DOHH2 (cell line): ENCODE measurements around the gene OLFM3.

ENCODE experiments used
- H3F3A ChIP-seq: fragments of 200-600 bp; sonication (generic), shearing (Covaris generic); 2 replicates; pipeline ENCODE4 v1.6.0; 2016; ENCODE audit warnings: antibody characterized with exemption, mild to moderate bottlenecking; ENCODE audit not compliant: control insufficient read depth, insufficient read depth
- H3K27ac ChIP-seq: fragments of 200-600 bp; sonication (generic); 2 replicates; pipeline ENCODE4 v1.5.1; 2014; ENCODE audit warnings: low read depth, mild to moderate bottlenecking, low read length, moderate library complexity
- H3K27me3 ChIP-seq: fragments of 200-600 bp; sonication (generic); 2 replicates; pipeline ENCODE4 v1.6.1; 2014; ENCODE audit warnings: mild to moderate bottlenecking, low read length, mixed read lengths; ENCODE audit not compliant: control insufficient read depth
- H3K36me3 ChIP-seq: fragments of 200-600 bp; sonication (generic); 2 replicates; pipeline ENCODE4 v1.6.1; 2014; ENCODE audit warnings: mild to moderate bottlenecking, low read length, moderate library complexity, mixed read lengths; ENCODE audit not compliant: control insufficient read depth
- H3K4me1 ChIP-seq: fragments of 200-600 bp; sonication (generic); 2 replicates; pipeline ENCODE4 v1.6.1; 2014; ENCODE audit warnings: mild to moderate bottlenecking, low read length, mixed read lengths; ENCODE audit not compliant: control insufficient read depth
- H3K4me2 ChIP-seq: fragments of 200-600 bp; sonication (generic); 2 replicates; pipeline ENCODE4 v1.6.0; 2014; ENCODE audit warnings: mild to moderate bottlenecking, low read length, moderate library complexity
- H3K4me3 ChIP-seq: fragments of 200-600 bp; sonication (generic); 2 replicates; pipeline ENCODE4 v1.5.1; 2014; ENCODE audit warnings: mild to moderate bottlenecking, low read length, mixed read lengths
- H3K79me2 ChIP-seq: fragments of 200-600 bp; sonication (generic); 2 replicates; pipeline ENCODE4 v1.6.1; 2014; ENCODE audit warnings: mild to moderate bottlenecking, low read length, mixed read lengths; ENCODE audit not compliant: control insufficient read depth
- H3K9me2 ChIP-seq: fragments of 200-600 bp; sonication (generic); replicated peaks from 2 replicates; pipeline ENCODE4 v1.6.1; 2014; ENCODE audit warnings: mild to moderate bottlenecking, low read length, mixed read lengths; ENCODE audit not compliant: control insufficient read depth
- H3K9me3 ChIP-seq: fragments of 200-600 bp; sonication (generic); 2 replicates; pipeline ENCODE4 v1.6.1; 2014; ENCODE audit warnings: antibody characterized with exemption, low read length, mixed read lengths; ENCODE audit not compliant: control insufficient read depth, insufficient read depth
- H4K20me1 ChIP-seq: fragments of 200-600 bp; sonication (generic); 2 replicates; pipeline ENCODE4 v1.6.0; 2014; ENCODE audit warnings: low read depth, mild to moderate bottlenecking, antibody characterized with exemption, low read length, moderate library complexity; ENCODE audit not compliant: control insufficient read depth, insufficient read depth
- EZH2phosphoT487 ChIP-seq: fragments of 200-600 bp; sonication (generic); IDR thresholded peaks from 2 replicates; pipeline ENCODE4 v1.6.1; 2017; ENCODE audit warnings: borderline replicate concordance, mild to moderate bottlenecking, antibody characterized with exemption, low read length, moderate library complexity, mixed read lengths
- TF ChIP-seq, protein P1 (sequence below): fragments of 200-600 bp; sonication (generic); IDR thresholded peaks from one replicate; pipeline ENCODE4 v1.5.1; 2014; ENCODE audit warnings: antibody characterized with exemption, mild to moderate bottlenecking, low read depth, low read length; ENCODE audit not compliant: poor library complexity, severe bottlenecking

Gene OLFM3

DNA sequence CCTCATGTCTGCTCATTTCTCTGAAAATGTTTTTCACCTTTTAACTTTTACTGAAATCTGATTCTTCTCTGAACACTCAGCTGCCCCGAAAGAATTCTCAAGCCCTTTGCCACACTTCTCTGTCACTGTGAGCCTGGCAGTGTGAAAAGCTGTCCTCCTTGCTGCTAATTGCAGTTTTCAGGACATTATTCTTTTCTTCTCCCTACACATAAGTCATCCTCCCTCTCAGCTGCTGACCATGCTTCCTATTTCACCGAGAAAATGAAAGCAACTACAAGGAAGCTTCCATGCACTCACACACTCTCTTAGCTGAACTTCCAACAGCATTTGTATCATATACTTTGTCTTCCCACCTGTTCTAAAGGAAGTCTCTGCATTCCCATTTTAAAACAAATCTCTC is 15.8 kb downstream of the OLFM3 start:
- H4K20me1 ChIP-seq, result no peaks in the 10 kb centered on the region
- H3K79me2 ChIP-seq, result no peaks in the 10 kb centered on the region
- no peaks in the 10 kb centered on the region for H3K4me1 ChIP-seq
- no peak overlapping the region for H3K4me2 ChIP-seq
- H3K36me3 ChIP-seq, result no peaks in the 10 kb centered on the region
- no peaks in the 10 kb centered on the region for H3K9me3 ChIP-seq
- TF ChIP-seq, protein P1, sequence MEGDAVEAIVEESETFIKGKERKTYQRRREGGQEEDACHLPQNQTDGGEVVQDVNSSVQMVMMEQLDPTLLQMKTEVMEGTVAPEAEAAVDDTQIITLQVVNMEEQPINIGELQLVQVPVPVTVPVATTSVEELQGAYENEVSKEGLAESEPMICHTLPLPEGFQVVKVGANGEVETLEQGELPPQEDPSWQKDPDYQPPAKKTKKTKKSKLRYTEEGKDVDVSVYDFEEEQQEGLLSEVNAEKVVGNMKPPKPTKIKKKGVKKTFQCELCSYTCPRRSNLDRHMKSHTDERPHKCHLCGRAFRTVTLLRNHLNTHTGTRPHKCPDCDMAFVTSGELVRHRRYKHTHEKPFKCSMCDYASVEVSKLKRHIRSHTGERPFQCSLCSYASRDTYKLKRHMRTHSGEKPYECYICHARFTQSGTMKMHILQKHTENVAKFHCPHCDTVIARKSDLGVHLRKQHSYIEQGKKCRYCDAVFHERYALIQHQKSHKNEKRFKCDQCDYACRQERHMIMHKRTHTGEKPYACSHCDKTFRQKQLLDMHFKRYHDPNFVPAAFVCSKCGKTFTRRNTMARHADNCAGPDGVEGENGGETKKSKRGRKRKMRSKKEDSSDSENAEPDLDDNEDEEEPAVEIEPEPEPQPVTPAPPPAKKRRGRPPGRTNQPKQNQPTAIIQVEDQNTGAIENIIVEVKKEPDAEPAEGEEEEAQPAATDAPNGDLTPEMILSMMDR, result no peak
- no peak for TF ChIP-seq EZH2phosphoT487
- no peak overlapping the region for H3K4me3 ChIP-seq
- H3K27ac ChIP-seq, result no peak overlapping the region
- H3K9me2 ChIP-seq, result no peaks in the 10 kb centered on the region
- H3F3A ChIP-seq, result no peaks in the 10 kb centered on the region
- H3K27me3 ChIP-seq, result no peaks in the 10 kb centered on the region

DNA sequence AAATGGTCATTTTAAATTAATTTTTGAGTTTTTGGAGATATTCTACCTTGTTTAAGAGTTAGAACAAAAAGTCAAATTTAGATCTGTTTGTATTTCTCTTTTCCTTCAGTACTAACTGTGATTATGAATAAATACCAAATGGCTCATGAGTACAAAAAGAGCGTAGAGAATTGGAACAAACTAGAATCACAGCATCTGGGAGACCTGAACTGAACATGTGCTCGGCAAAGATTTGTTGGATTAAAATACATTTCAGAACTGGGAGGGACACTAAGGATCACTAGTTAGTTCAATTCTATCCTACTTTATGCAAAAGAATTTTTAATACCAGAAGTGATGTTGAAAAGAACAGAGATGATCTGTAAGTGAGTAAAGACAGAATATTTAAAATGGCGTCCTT is 19.5 kb downstream of the OLFM3 start:
- Histone ChIP-seq H3K4me3 (no peak overlapping the region), H3K4me2 (no peak overlapping the region), H3K4me1 (no peaks in the 10 kb centered on the region), H3K79me2 (no peaks in the 10 kb centered on the region), H4K20me1 (no peaks in the 10 kb centered on the region), H3K36me3 (no peaks in the 10 kb centered on the region), H3K9me3 (no peaks in the 10 kb centered on the region), H3K27ac (no peak overlapping the region), H3K27me3 (no peaks in the 10 kb centered on the region), H3F3A (no peaks in the 10 kb centered on the region), H3K9me2 (no peaks in the 10 kb centered on the region)
- TF ChIP-seq, protein P1, result no peak
- TF ChIP-seq EZH2phosphoT487, result no peak

DNA sequence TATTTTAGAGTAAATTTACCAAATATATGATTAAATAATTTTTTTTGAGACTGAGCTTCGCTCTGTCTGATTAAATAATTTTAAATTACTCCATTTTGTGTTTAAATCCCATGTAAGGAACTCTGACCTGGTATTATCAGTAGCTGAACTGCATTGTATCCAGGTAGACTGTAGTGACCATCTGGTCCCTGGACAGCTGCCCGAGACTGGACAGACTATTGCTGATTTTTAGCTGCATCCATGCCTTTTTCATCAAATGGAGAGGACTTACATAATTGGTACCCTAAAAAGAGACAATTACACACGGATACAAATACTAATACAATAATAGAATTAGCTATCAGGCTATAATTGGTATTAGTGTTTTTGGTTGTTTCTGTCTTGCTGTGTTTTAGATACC is 20.6 kb downstream of the OLFM3 start:
- H4K20me1 ChIP-seq, result no peaks in the 10 kb centered on the region
- H3K4me3 ChIP-seq, result no peak overlapping the region
- no peak overlapping the region for H3K27ac ChIP-seq
- H3K4me1 ChIP-seq, result no peaks in the 10 kb centered on the region
- H3K27me3 ChIP-seq, result no peaks in the 10 kb centered on the region
- H3K36me3 ChIP-seq, result no peaks in the 10 kb centered on the region
- no peaks in the 10 kb centered on the region for H3K9me3 ChIP-seq
- TF ChIP-seq, protein P1, result no peak
- TF ChIP-seq EZH2phosphoT487, result no peak
- H3F3A ChIP-seq, result no peaks in the 10 kb centered on the region
- no peaks in the 10 kb centered on the region for H3K79me2 ChIP-seq
- H3K4me2 ChIP-seq, result no peak overlapping the region
- H3K9me2 ChIP-seq, result no peaks in the 10 kb centered on the region

DNA sequence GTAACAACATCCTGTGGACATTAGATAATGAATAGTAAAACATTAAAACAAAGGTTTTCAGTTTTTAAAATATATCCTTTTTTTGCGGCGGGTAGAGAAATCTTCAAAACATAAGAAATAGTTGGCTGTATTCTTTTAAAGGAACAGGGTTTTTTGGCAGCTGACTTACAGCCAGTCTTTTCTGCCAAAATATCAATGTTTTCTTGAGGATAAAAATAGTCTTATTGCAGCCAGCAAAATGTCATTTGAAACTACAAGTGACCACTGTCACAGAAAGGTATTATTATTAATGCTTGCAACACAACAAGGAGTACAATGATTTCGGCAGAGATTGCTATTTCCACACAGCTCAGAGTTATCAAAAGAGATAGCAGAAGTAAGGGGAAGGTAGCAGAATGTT is 21.4 kb downstream of the OLFM3 start:
- no peak overlapping the region for H3K4me2 ChIP-seq
- H3K4me3 ChIP-seq, result no peak overlapping the region
- H3K27me3 ChIP-seq, result no peaks in the 10 kb centered on the region
- TF ChIP-seq, protein P1, result no peak
- TF ChIP-seq EZH2phosphoT487, result no peak
- no peak overlapping the region for H3K27ac ChIP-seq
- no peaks in the 10 kb centered on the region for H3K79me2 ChIP-seq
- no peaks in the 10 kb centered on the region for H3K9me2 ChIP-seq
- H3K36me3 ChIP-seq, result no peaks in the 10 kb centered on the region
- no peaks in the 10 kb centered on the region for H3K4me1 ChIP-seq
- H4K20me1 ChIP-seq, result no peaks in the 10 kb centered on the region
- no peaks in the 10 kb centered on the region for H3K9me3 ChIP-seq
- no peaks in the 10 kb centered on the region for H3F3A ChIP-seq
